IMR-90 (cell line): ENCODE results near the gene VPS39. TPM values are rescaled to one million over a fixed set of nuclear protein-coding genes. Genes with fewer than 3 reads are reported as not detected.

Experiments
- ATAC-seq: fragments of 200-7000 bp; cut with Tn5 transposase; 2 replicates; pipeline ENCODE4 v1.9.1; 2020; ENCODE audit warnings: low read depth, mild to moderate bottlenecking, moderate library complexity
- BruUV-seq: library from RNA; stranded (reverse); fragments of 400-500 nt; replicated peaks from 2 replicates; lab custom pipeline; 2021; lab: Mats Ljungman, UMichigan
- CTCF ChIA-PET: fragments of 300-600 bp; formaldehyde crosslinking; extraction: SDS; loops from one replicate; lab custom pipeline; 2021; ENCODE audit warnings: antibody characterized with exemption; lab: Yijun Ruan, JAX
- POLR2A ChIA-PET: fragments of 300-600 bp; sonication (Branson Sonifier 250); formaldehyde crosslinking; loops from one replicate; lab custom pipeline; 2022; ENCODE audit warnings: antibody characterized with exemption; ENCODE audit not compliant: unreplicated experiment; lab: Charles Lee
- DNase-seq: peaks from one replicate; pipeline ENCODE4 v3.0.0; 2013
- H2AFZ ChIP-seq: replicated peaks from 2 replicates; pipeline ENCODE3; 2013; ENCODE audit warnings: low read length, mild to moderate bottlenecking; ENCODE audit not compliant: poor library complexity
- H2AK5ac ChIP-seq: 2 replicates; pipeline ENCODE4 v1.6.1; 2013; ENCODE audit warnings: low read depth, low read length, inconsistent platforms
- H2AK9ac ChIP-seq: replicated peaks from 2 replicates; pipeline ENCODE3; 2013; ENCODE audit warnings: mild to moderate bottlenecking, low read depth, low read length, moderate library complexity; ENCODE audit not compliant: poor library complexity
- H2BK120ac ChIP-seq: 2 replicates; pipeline ENCODE4 v1.6.1; 2013; ENCODE audit warnings: low read depth, low read length, inconsistent platforms
- H2BK15ac ChIP-seq: 3 replicates; pipeline ENCODE4 v1.6.1; 2013; ENCODE audit warnings: low read depth, low read length, inconsistent platforms
- H2BK20ac ChIP-seq: 2 replicates; pipeline ENCODE4 v1.6.1; 2013; ENCODE audit warnings: low read depth, mild to moderate bottlenecking, inconsistent platforms, low read length, moderate library complexity
- H2BK5ac ChIP-seq: 2 replicates; pipeline ENCODE4 v1.6.1; 2013; ENCODE audit warnings: mild to moderate bottlenecking, low read depth, low read length, inconsistent platforms; ENCODE audit not compliant: poor library complexity, severe bottlenecking
- H3K14ac ChIP-seq: replicated peaks from 2 replicates; pipeline ENCODE4 v1.6.1; 2013; ENCODE audit warnings: low read depth, low read length, inconsistent platforms
- H3K18ac ChIP-seq: 2 replicates; pipeline ENCODE4 v1.6.1; 2013; ENCODE audit warnings: low read depth, low read length, control low read depth
- H3K23ac ChIP-seq: 2 replicates; pipeline ENCODE4 v1.6.1; 2013; ENCODE audit warnings: low read depth, low read length, inconsistent platforms
- H3K27ac ChIP-seq: 2 replicates; pipeline ENCODE4 v1.5.1; 2013; ENCODE audit warnings: mild to moderate bottlenecking, control low read depth, low read length; ENCODE audit not compliant: insufficient read depth
- H3K27me3 ChIP-seq: 2 replicates; pipeline ENCODE4 v1.6.1; 2013; ENCODE audit warnings: low read length; ENCODE audit not compliant: control insufficient read depth, insufficient read depth
- H3K36me3 ChIP-seq: 2 replicates; pipeline ENCODE4 v1.6.1; 2013; ENCODE audit warnings: low read length, mixed read lengths; ENCODE audit not compliant: control insufficient read depth, insufficient read depth
- H3K4ac ChIP-seq: 2 replicates; pipeline ENCODE4 v1.6.1; 2013; ENCODE audit warnings: low read depth, low read length, inconsistent platforms
- H3K4me1 ChIP-seq: 2 replicates; pipeline ENCODE4 v1.6.1; 2013; ENCODE audit warnings: low read length, mixed read lengths; ENCODE audit not compliant: control insufficient read depth, insufficient read depth
- H3K4me2 ChIP-seq: 2 replicates; pipeline ENCODE4 v1.6.1; 2013; ENCODE audit warnings: low read depth, mild to moderate bottlenecking, control low read depth, low read length, moderate library complexity
- H3K4me3 ChIP-seq: 2 replicates; pipeline ENCODE4 v1.5.1; 2013; ENCODE audit warnings: low read depth, mild to moderate bottlenecking, control low read depth, low read length, moderate library complexity; ENCODE audit not compliant: insufficient read depth
- H3K56ac ChIP-seq: 2 replicates; pipeline ENCODE4 v1.6.1; 2013; ENCODE audit warnings: low read length, inconsistent platforms; ENCODE audit not compliant: insufficient read depth; ENCODE audit errors: extremely low read depth
- H3K79me1 ChIP-seq, 2 experiments: 2 replicates each; pipeline ENCODE4 v1.6.1; 2013; ENCODE audit warnings: low read length in 2 of 2, inconsistent platforms in 1 of 2, low read depth in 1 of 2
- H3K9ac ChIP-seq: 2 replicates; pipeline ENCODE4 v1.6.1; 2013; ENCODE audit warnings: low read depth, low read length, control low read depth
- H3K9me1 ChIP-seq: 2 replicates; pipeline ENCODE4 v1.6.1; 2013; ENCODE audit warnings: low read length, inconsistent platforms; ENCODE audit not compliant: insufficient read depth
- H3K9me3 ChIP-seq: 2 replicates; pipeline ENCODE4 v1.6.1; 2013; ENCODE audit warnings: low read length; ENCODE audit not compliant: control insufficient read depth, insufficient read depth
- H4K20me1 ChIP-seq: 2 replicates; pipeline ENCODE4 v1.6.1; 2013; ENCODE audit warnings: low read length, inconsistent platforms; ENCODE audit not compliant: insufficient read depth
- H4K5ac ChIP-seq: 2 replicates; pipeline ENCODE4 v1.6.1; 2013; ENCODE audit warnings: mild to moderate bottlenecking, low read depth, low read length, control low read depth
- H4K8ac ChIP-seq, 2 experiments: 2 replicates each; pipeline ENCODE4 v1.6.1; 2013; ENCODE audit warnings: low read depth in 2 of 2, low read length in 2 of 2, control low read depth in 1 of 2, inconsistent platforms in 1 of 2
- H4K91ac ChIP-seq: 2 replicates; pipeline ENCODE4 v1.6.1; 2013; ENCODE audit warnings: low read depth, low read length, inconsistent platforms; ENCODE audit not compliant: insufficient read depth
- CTCF ChIP-seq: conservative IDR thresholded peaks from 2 replicates; pipeline ENCODE4 v1.5.1; 2012; ENCODE audit warnings: mild to moderate bottlenecking, low read depth, low read length, improper control_type of control experiment
- ELK1 ChIP-seq: fragments of 150-350 bp; IDR thresholded peaks from 2 replicates; pipeline ENCODE4 v1.6.1; 2016; ENCODE audit warnings: low read depth, mild to moderate bottlenecking, low read length, moderate library complexity, borderline replicate concordance
- MXI1 ChIP-seq: IDR thresholded peaks from 2 replicates; pipeline ENCODE4 v1.6.1; 2012; ENCODE audit warnings: low read depth, mild to moderate bottlenecking, low read length, moderate library complexity, borderline replicate concordance
- POLR2A ChIP-seq: IDR thresholded peaks from 2 replicates; pipeline ENCODE4 v1.6.1; 2012; ENCODE audit warnings: mild to moderate bottlenecking, low read depth, low read length
- RAD21 ChIP-seq: IDR thresholded peaks from 2 replicates; pipeline ENCODE4 v1.6.1; 2012; ENCODE audit warnings: low read length, improper control_type of control experiment
- RCOR1 ChIP-seq: IDR thresholded peaks from 2 replicates; pipeline ENCODE4 v1.6.1; 2012; ENCODE audit warnings: mild to moderate bottlenecking, low read length, improper control_type of control experiment; ENCODE audit not compliant: insufficient replicate concordance
- RFX5 ChIP-seq: IDR thresholded peaks from 2 replicates; pipeline ENCODE4 v1.8.0; 2012; ENCODE audit warnings: low read depth, mild to moderate bottlenecking, low read length, moderate library complexity
- SMC3 ChIP-seq: fragments of 150-350 bp; IDR thresholded peaks from 2 replicates; pipeline ENCODE4 v1.6.1; 2016; ENCODE audit warnings: low read depth, mild to moderate bottlenecking, antibody characterized with exemption, low read length, moderate library complexity
- WGBS, 2 experiments: methylation state at CpG; one replicate each; pipeline versions ENCODE4 v1.1.5 to v1.1.7; 2013; ENCODE audit warnings: missing lambda C conversion rate in 2 of 2; ENCODE audit not compliant: insufficient read length in 1 of 2; ENCODE audit errors: extremely low coverage in 2 of 2; 5-methylcytosine and 5-hydroxymethylcytosine counted together
- dilution Hi-C: fragments of 300-500 bp; cut with HindIII; formaldehyde crosslinking; loops from one replicate; pipeline ENCODE4 v1.14.3; 2018; ENCODE audit warnings: low sequenced_read_pairs; ENCODE audit not compliant: unreplicated experiment
- in situ Hi-C: fragments of 300-500 bp; cut with MboI; formaldehyde crosslinking; loops from 3 replicates; pipeline ENCODE4 v1.14.3; 2019; ENCODE audit warnings: low sequenced_read_pairs, inconsistent platforms, mixed read lengths
- intact Hi-C: fragments of 100-400 bp; cut with micrococcal nuclease; formaldehyde crosslinking; loops from 2 replicates; pipeline ENCODE4 v1.10.0; 2022
- polyA plus RNA-seq, 3 experiments: library from polyadenylated mRNA; depleted of rRNA; stranded (reverse); fragments of >200 nt; gene quantifications; 2 replicates each; pipeline ENCODE4 v1.2.3, GENCODE V29; 2012; ENCODE audit warnings: low replicate concordance in 1 of 3
- total RNA-seq: library from RNA; depleted of rRNA; stranded (reverse); fragments of >200 nt; gene quantifications from 2 replicates; pipeline ENCODE4 v1.2.3, GENCODE V29; 2012

The VPS39 gene
- total and polyA plus RNA-seq, 2 of the 4 experiments (the other 2 are of a cell fraction), result 49.7 to 52.2 TPM

DNA sequence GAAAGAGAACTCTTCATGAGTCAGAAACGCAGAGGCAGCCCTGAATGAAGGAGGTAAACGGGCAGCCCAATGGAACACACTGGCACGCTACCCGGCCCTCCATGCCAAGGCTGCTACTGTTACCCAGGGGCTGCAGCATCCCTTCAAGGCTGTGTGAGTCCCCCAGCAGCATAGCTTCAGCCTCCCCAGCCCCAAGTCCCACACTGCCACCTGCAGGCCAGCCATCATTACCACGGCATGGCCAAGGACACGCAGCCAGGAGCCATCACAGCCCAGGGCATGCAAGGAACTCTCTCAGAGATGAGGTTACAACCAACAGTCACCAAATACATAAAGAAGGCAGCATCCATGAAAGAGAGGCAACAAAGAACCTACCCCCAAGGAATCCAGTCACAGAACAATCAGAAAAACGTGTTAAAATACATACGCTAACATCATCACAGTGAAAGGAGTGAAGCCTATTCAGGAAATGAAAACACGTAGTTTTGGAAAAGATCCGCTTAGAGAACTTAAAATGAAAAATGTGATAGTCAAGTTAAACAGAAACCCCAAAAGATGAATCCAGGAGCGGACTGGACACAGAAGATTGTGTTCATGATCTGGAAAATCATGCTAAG, 74.1 kb downstream of the VPS39 start:
- no peak overlapping the region for H2BK15ac ChIP-seq
- no peak overlapping the region for H3K9ac ChIP-seq
- POLR2A ChIA-PET, result no interaction called here
- H2AFZ ChIP-seq, result no peak overlapping the region
- no peaks in the 10 kb centered on the region for H3K4me1 ChIP-seq
- H3K79me1 ChIP-seq, result no peaks in the 10 kb centered on the region
- H2BK120ac ChIP-seq, result no peak overlapping the region
- H3K4ac ChIP-seq, result no peak overlapping the region
- H3K27ac ChIP-seq, result no peak overlapping the region
- no peak overlapping the region for H3K23ac ChIP-seq
- H3K4me3 ChIP-seq, result no peak overlapping the region
- H2BK20ac ChIP-seq, result no peak overlapping the region
- TF ChIP-seq RFX5 (no peak), ELK1 (no peak), MXI1 (no peak), SMC3 (peak; percentile 33; the same call in 1 of the 2 replicates), POLR2A (no peak), RCOR1 (no peak), CTCF (peak; percentile 57), RAD21 (peak; percentile 49)
- H3K4me2 ChIP-seq, result no peak overlapping the region
- H3K14ac ChIP-seq, result no peak overlapping the region
- peak; percentile 17 for DNase-seq
- H4K5ac ChIP-seq, result no peak overlapping the region
- no peaks in the 10 kb centered on the region for H3K9me1 ChIP-seq
- no peaks in the 10 kb centered on the region for H3K36me3 ChIP-seq
- WGBS, 2 experiments, result 52% methylated on average over 5 of the region's 11 CpGs; no CpG with 5 or more reads in 1 of the 2 experiments
- no peak overlapping the region for H2BK5ac ChIP-seq
- ATAC-seq, result peak; percentile 79
- in situ Hi-C loops, result no loop called here
- no peaks in the 10 kb centered on the region for H4K20me1 ChIP-seq
- intact Hi-C loops, result loop anchor here (1.0 kb wide), 1 partner anchor 68 kb away; no protein-coding TSS in a partner anchor
- no peak overlapping the region for H3K56ac ChIP-seq
- no peak overlapping the region for H2AK9ac ChIP-seq
- no peak overlapping the region for H3K18ac ChIP-seq
- CTCF ChIA-PET, result no interaction called here
- H3K27me3 ChIP-seq, result peaks cover 42% of the 10 kb centered on the region
- no TSS peak for BruUV-seq
- H4K8ac ChIP-seq, result no peak overlapping the region
- H4K91ac ChIP-seq, result no peak overlapping the region
- dilution Hi-C loops, result no loop called here
- H3K9me3 ChIP-seq, result no peaks in the 10 kb centered on the region
- no peak overlapping the region for H2AK5ac ChIP-seq
